ENCODE measurements around the gene ITGB3.

Gene ITGB3

GRCh38 chr17:47276444-47276843 lies 22.8 kb downstream of the ITGB3 start:
- no peak for DNase-seq (ENCODE audit: low read depth)

- DNase-seq (ENCODE audit: low read depth), result no peak
Measured at GRCh38 chr17:47276868-47277267, 23.2 kb downstream of the ITGB3 start.

GRCh38 chr17:47277921-47278320 lies 24.3 kb downstream of the ITGB3 start:
- no peak for DNase-seq (ENCODE audit: low read depth)

- no peak for DNase-seq (ENCODE audit: low read depth)
Measured at GRCh38 chr17:47278561-47278960, 24.9 kb downstream of the ITGB3 start.

- DNase-seq (ENCODE audit: low read depth), result peak; percentile 93
Measured at GRCh38 chr17:47279062-47279801, 25.6 kb downstream of the ITGB3 start.

GRCh38 chr17:47280072-47280811 lies 26.6 kb downstream of the ITGB3 start:
- DNase-seq (ENCODE audit: low read depth), result no peak

- DNase-seq (ENCODE audit: low read depth), result no peak
Measured at GRCh38 chr17:47281216-47281615, 27.6 kb downstream of the ITGB3 start.

- DNase-seq (ENCODE audit: low read depth), result no peak
Measured at GRCh38 chr17:47285003-47285402, 31.4 kb downstream of the ITGB3 start.

- DNase-seq (ENCODE audit: low read depth), result no peak
Measured at GRCh38 chr17:47286198-47286914, 32.7 kb downstream of the ITGB3 start.

GRCh38 chr17:47287068-47287467 lies 33.4 kb downstream of the ITGB3 start:
- no peak for DNase-seq (ENCODE audit: low read depth)

- no peak for DNase-seq (ENCODE audit: low read depth)
Measured at GRCh38 chr17:47287639-47288038, 34.0 kb downstream of the ITGB3 start.

GRCh38 chr17:47288531-47289116 lies 35.0 kb downstream of the ITGB3 start:
- no peak for DNase-seq (ENCODE audit: low read depth)

GRCh38 chr17:47289302-47289701 lies 35.7 kb downstream of the ITGB3 start:
- DNase-seq (ENCODE audit: low read depth), result no peak

GRCh38 chr17:47290870-47291241 lies 37.2 kb downstream of the ITGB3 start:
- no peak for DNase-seq (ENCODE audit: low read depth)

- DNase-seq (ENCODE audit: low read depth), result no peak
Measured at GRCh38 chr17:47291242-47291873, 37.7 kb downstream of the ITGB3 start.

- no peak for DNase-seq (ENCODE audit: low read depth)
Measured at GRCh38 chr17:47292206-47292605, 38.6 kb downstream of the ITGB3 start.

- no peak for DNase-seq (ENCODE audit: low read depth)
Measured at GRCh38 chr17:47295037-47295873, 41.6 kb downstream of the ITGB3 start.

- no peak for DNase-seq (ENCODE audit: low read depth)
Measured at GRCh38 chr17:47295874-47296255, 42.2 kb downstream of the ITGB3 start.

GRCh38 chr17:47297661-47298400 lies 44.2 kb downstream of the ITGB3 start:
- no peak for DNase-seq (ENCODE audit: low read depth)

GRCh38 chr17:47298712-47299111 lies 45.1 kb downstream of the ITGB3 start:
- no peak for DNase-seq (ENCODE audit: low read depth)

All from non-pigmented ciliary epithelial cell (primary cell).